Measurements from ENCODE around the gene SELL. TPM values are rescaled to one million over a fixed set of nuclear protein-coding genes. Genes with fewer than 3 reads are reported as not detected.
"Not testable (repeated sequence)": the region's sequence is repeated elsewhere in the genome, so short reads cannot be mapped to it uniquely, and the experiment has no call there.

The SELL gene
- total and polyA plus RNA-seq, 2 of the 8 experiments (the other 6 are each of a cell fraction or from before 2014, with no cell fraction given), result not detected

GRCh38 chr1:169715100-169715499, 3.7 kb upstream of the SELL start:
- H2AK5ac ChIP-seq (ENCODE audit: low read depth, low read length); FAIRE-seq; H4K5ac ChIP-seq (ENCODE audit: insufficient read length, low read depth, low read length); H3K27ac ChIP-seq (ENCODE audit: low read depth, low read length); H4K8ac ChIP-seq (ENCODE audit: extremely low read depth, insufficient read depth, low read length); H3K79me2 ChIP-seq (ENCODE audit: control insufficient read depth in 1 of 2, insufficient read depth in 2 of 2, low read length in 2 of 2); H3K4me3 ChIP-seq (ENCODE audit: extremely low read depth in 1 of 4, insufficient read depth in 2 of 4, low read depth in 3 of 4, low read length in 4 of 4); H3K36me3 ChIP-seq (ENCODE audit: control insufficient read depth in 2 of 4, insufficient read depth in 4 of 4, low read length in 3 of 4); H3K9me3 ChIP-seq (ENCODE audit: insufficient read depth in 2 of 2, low read depth in 1 of 2, low read length in 1 of 2); H3K4me1 ChIP-seq (replicated peaks in 1 of 4; ENCODE audit: control insufficient read depth in 3 of 4, insufficient read depth in 4 of 4, low read length in 3 of 4); POLR2A ChIA-PET (ENCODE audit: partially characterized antibody); H4K20me1 ChIP-seq (replicated peaks in 1 of 2; ENCODE audit: control insufficient read depth in 1 of 2, insufficient read depth in 2 of 2, low read length in 2 of 2); H3K27me3 ChIP-seq (replicated peaks in 1 of 4; ENCODE audit: control insufficient read depth in 3 of 4, extremely low read depth in 1 of 4, insufficient read depth in 3 of 4, low read length in 3 of 4); H3K23ac ChIP-seq (ENCODE audit: insufficient read length); H3K56ac ChIP-seq (replicated peaks; ENCODE audit: insufficient read length, low read depth, low read length); H3K23me2 ChIP-seq (ENCODE audit: low read depth, low read length); H3K14ac ChIP-seq (ENCODE audit: insufficient read length); H3K79me1 ChIP-seq (ENCODE audit: low read depth, low read length); H3K4ac ChIP-seq (replicated peaks; ENCODE audit: insufficient read length, low read depth, low read length); H2BK20ac ChIP-seq (ENCODE audit: low read length); DNase-seq (ENCODE audit: low read depth in 1 of 2, low spot score in 2 of 2); H3K18ac ChIP-seq (ENCODE audit: extremely low read depth, low read length); H2BK12ac ChIP-seq (ENCODE audit: low read depth, low read length); H4K91ac ChIP-seq (replicated peaks; ENCODE audit: insufficient read length, low read length); H3K4me2 ChIP-seq (ENCODE audit: insufficient read depth in 1 of 2, low read depth in 2 of 2, low read length in 2 of 2); H2BK120ac ChIP-seq (replicated peaks; ENCODE audit: low read depth, low read length); H3K9ac ChIP-seq (replicated peaks in 1 of 4; ENCODE audit: extremely low read depth in 1 of 4, low read depth in 3 of 4, low read length in 3 of 4); H2AFZ ChIP-seq (ENCODE audit: low read length); H2BK15ac ChIP-seq (ENCODE audit: low read length); H2BK5ac ChIP-seq (ENCODE audit: low read depth, low read length): not testable (repeated sequence)
- WGBS, 2 experiments (ENCODE audit: extremely low coverage in 1 of 2, insufficient coverage in 1 of 2, insufficient read length in 1 of 2, insufficient replicate concordance in 2 of 2, low coverage in 1 of 2, low lambda C conversion rate in 2 of 2, missing lambda C conversion rate in 1 of 2), result 83% methylated on average over 2 of the region's 2 CpGs; no CpG with 5 or more reads in 1 of the 2 experiments
- CTCF ChIA-PET (ENCODE audit: partially characterized antibody), result interaction anchor here (4.7 kb wide), 1 partner anchor 113 kb away, joined by 45 read pairs; no protein-coding TSS in a partner anchor

- H3K23ac ChIP-seq (ENCODE audit: insufficient read length); H3K4me3 ChIP-seq (ENCODE audit: extremely low read depth in 1 of 4, insufficient read depth in 2 of 4, low read depth in 3 of 4, low read length in 4 of 4); FAIRE-seq; H3K9ac ChIP-seq (replicated peaks in 1 of 4; ENCODE audit: extremely low read depth in 1 of 4, low read depth in 3 of 4, low read length in 3 of 4); H2BK120ac ChIP-seq (replicated peaks; ENCODE audit: low read depth, low read length); H2AK5ac ChIP-seq (ENCODE audit: low read depth, low read length); H2BK12ac ChIP-seq (ENCODE audit: low read depth, low read length); H4K5ac ChIP-seq (ENCODE audit: insufficient read length, low read depth, low read length); H3K14ac ChIP-seq (ENCODE audit: insufficient read length); H3K9me3 ChIP-seq (ENCODE audit: insufficient read depth in 2 of 2, low read depth in 1 of 2, low read length in 1 of 2); POLR2A ChIA-PET (ENCODE audit: partially characterized antibody); DNase-seq (ENCODE audit: low read depth in 1 of 2, low spot score in 2 of 2); H2AFZ ChIP-seq (ENCODE audit: low read length); H3K4me1 ChIP-seq (replicated peaks in 1 of 4; ENCODE audit: control insufficient read depth in 3 of 4, insufficient read depth in 4 of 4, low read length in 3 of 4); H3K27me3 ChIP-seq (replicated peaks in 1 of 4; ENCODE audit: control insufficient read depth in 3 of 4, extremely low read depth in 1 of 4, insufficient read depth in 3 of 4, low read length in 3 of 4); H3K36me3 ChIP-seq (ENCODE audit: control insufficient read depth in 2 of 4, insufficient read depth in 4 of 4, low read length in 3 of 4); H4K91ac ChIP-seq (replicated peaks; ENCODE audit: insufficient read length, low read length); H4K8ac ChIP-seq (ENCODE audit: extremely low read depth, insufficient read depth, low read length); H3K27ac ChIP-seq (ENCODE audit: low read depth, low read length); H3K56ac ChIP-seq (replicated peaks; ENCODE audit: insufficient read length, low read depth, low read length); H3K23me2 ChIP-seq (ENCODE audit: low read depth, low read length); H3K79me2 ChIP-seq (ENCODE audit: control insufficient read depth in 1 of 2, insufficient read depth in 2 of 2, low read length in 2 of 2); H3K79me1 ChIP-seq (ENCODE audit: low read depth, low read length); H4K20me1 ChIP-seq (replicated peaks in 1 of 2; ENCODE audit: control insufficient read depth in 1 of 2, insufficient read depth in 2 of 2, low read length in 2 of 2); H3K18ac ChIP-seq (ENCODE audit: extremely low read depth, low read length); H2BK15ac ChIP-seq (ENCODE audit: low read length); H3K4me2 ChIP-seq (ENCODE audit: insufficient read depth in 1 of 2, low read depth in 2 of 2, low read length in 2 of 2); H2BK5ac ChIP-seq (ENCODE audit: low read depth, low read length); H3K4ac ChIP-seq (replicated peaks; ENCODE audit: insufficient read length, low read depth, low read length); H2BK20ac ChIP-seq (ENCODE audit: low read length): not testable (repeated sequence)
- 90% methylated on average over 5 of the region's 5 CpGs; no CpG with 5 or more reads in 1 of the 2 experiments for WGBS, 2 experiments (ENCODE audit: extremely low coverage in 1 of 2, insufficient coverage in 1 of 2, insufficient read length in 1 of 2, insufficient replicate concordance in 2 of 2, low coverage in 1 of 2, low lambda C conversion rate in 2 of 2, missing lambda C conversion rate in 1 of 2)
- CTCF ChIA-PET (ENCODE audit: partially characterized antibody), result interaction anchor here (1.1 to 4.7 kb wide), 16 partner anchors 11 to 247 kb away, joined by 3 to 45 read pairs (median 6); partner anchors contain the start of gene F5
Observed at GRCh38 chr1:169713090-169713489, 1.7 kb upstream of the SELL start.

All from H1 (cell line).